K562 (cell line): ENCODE results near the gene PHACTR3. TPM values are rescaled to one million over a fixed set of nuclear protein-coding genes. Genes with fewer than 3 reads are reported as not detected.

ENCODE experiments used
- ATAC-seq: fragments of 200-7000 bp; cut with Tn5 transposase; 3 replicates; pipeline ENCODE4 v1.9.1; 2020; ENCODE audit warnings: moderate library complexity
- BruUV-seq: library from RNA; stranded (reverse); fragments of 400-500 nt; replicated peaks from 2 replicates; lab custom pipeline; 2021; lab: Mats Ljungman, UMichigan
- CTCF ChIA-PET: fragments of 300-600 bp; formaldehyde crosslinking; extraction: SDS; loops from one replicate; lab custom pipeline; 2021; ENCODE audit warnings: low intra/inter-chr PET ratio; lab: Yijun Ruan, JAX
- POLR2A ChIA-PET: fragments of 300-600, 350-650 bp; sonication (Branson Sonifier 250); formaldehyde crosslinking; extraction: SDS; loops from one replicate; lab custom pipeline; 2021; ENCODE audit warnings: antibody characterized with exemption, inconsistent platforms; lab: Yijun Ruan, JAX
- DNase-seq, 4 experiments: peaks; one replicate each; pipeline versions ENCODE4 v3.0.0 to v3.0.0-alpha.2; 2011 to 2018; ENCODE audit warnings: low spot score in 3 of 4, mixed read lengths in 3 of 4; ENCODE audit errors: extremely low read depth in 1 of 4
- FAIRE-seq: peaks from 2 replicates; lab custom pipeline; 2011; peaks lifted over from hg19 to GRCh38; lab: Jason Lieb, UNC
- H2AFZ ChIP-seq: 2 replicates; pipeline ENCODE4 v1.6.0; 2011; ENCODE audit warnings: low read depth, low read length, control low read depth, inconsistent platforms
- H3K27ac ChIP-seq: fragments of 200-600 bp; 3 replicates; pipeline ENCODE4 v1.8.0; 2011; ENCODE audit warnings: low read depth, mild to moderate bottlenecking, control low read depth, inconsistent platforms, low read length, moderate library complexity, mixed read lengths; ENCODE audit errors: extremely low read depth
- H3K27me3 ChIP-seq, 2 experiments: fragments of 300-600 bp in 1 of 2; 2 replicates in 1 of 2; 3 replicates in 1 of 2; pipeline versions ENCODE4 v1.6.0 to v1.8.0; 2011; ENCODE audit warnings: inconsistent platforms in 2 of 2, low read length in 2 of 2, mild to moderate bottlenecking in 1 of 2, mixed read lengths in 1 of 2, moderate library complexity in 1 of 2; ENCODE audit not compliant: control insufficient read depth in 2 of 2, insufficient read depth in 2 of 2
- H3K36me3 ChIP-seq: fragments of 300-600 bp; 3 replicates; pipeline ENCODE4 v1.8.0; 2011; ENCODE audit warnings: mild to moderate bottlenecking, low read length, inconsistent platforms; ENCODE audit not compliant: control insufficient read depth, insufficient read depth
- H3K4me1 ChIP-seq, 2 experiments: fragments of 200-600 bp in 1 of 2; replicated peaks in 1 of 2; 2 replicates in 1 of 2; 3 replicates in 1 of 2; pipeline versions ENCODE4 v1.5.1 to v1.8.0; 2011; ENCODE audit warnings: inconsistent platforms in 2 of 2, low read length in 2 of 2, mild to moderate bottlenecking in 1 of 2, mixed read lengths in 1 of 2, moderate library complexity in 1 of 2; ENCODE audit not compliant: control insufficient read depth in 2 of 2, insufficient read depth in 2 of 2
- H3K4me2 ChIP-seq: 2 replicates; pipeline ENCODE4 v1.6.1; 2011; ENCODE audit warnings: low read length, control low read depth, inconsistent platforms, mixed read lengths; ENCODE audit not compliant: insufficient read depth
- H3K4me3 ChIP-seq: fragments of 200-600 bp; sonication (generic), shearing (Covaris generic); 2 replicates; pipeline ENCODE4 v1.5.1; 2016; ENCODE audit warnings: control low read depth, inconsistent platforms
- H3K79me2 ChIP-seq: fragments of 200-600 bp; 3 replicates; pipeline ENCODE4 v1.8.0; 2011; ENCODE audit warnings: low read length, inconsistent platforms; ENCODE audit not compliant: control insufficient read depth, insufficient read depth
- H3K9ac ChIP-seq, 2 experiments: 2 replicates each; pipeline versions ENCODE4 v1.6.0 to v1.6.1; 2011; ENCODE audit warnings: low read depth in 2 of 2, low read length in 2 of 2, control low read depth in 1 of 2, inconsistent platforms in 1 of 2, mild to moderate bottlenecking in 1 of 2, mixed read lengths in 1 of 2; ENCODE audit not compliant: insufficient read depth in 1 of 2
- H3K9me1 ChIP-seq: one replicate; pipeline ENCODE4 v1.6.0; 2011; ENCODE audit warnings: inconsistent platforms, mild to moderate bottlenecking, low read length, moderate library complexity; ENCODE audit not compliant: control insufficient read depth, insufficient read depth
- H3K9me3 ChIP-seq: replicated peaks from 2 replicates; pipeline ENCODE4 v1.5.1; 2011; ENCODE audit warnings: low read depth, low read length, inconsistent platforms; ENCODE audit not compliant: control insufficient read depth, insufficient read depth
- H4K20me1 ChIP-seq: replicated peaks from 2 replicates; pipeline ENCODE4 v1.6.1; 2011; ENCODE audit warnings: low read length, inconsistent platforms, mixed read lengths; ENCODE audit not compliant: control insufficient read depth, insufficient read depth
- MITF ChIP-seq: IDR thresholded peaks from 2 replicates; pipeline ENCODE4 v1.6.1; 2014; ENCODE audit warnings: antibody characterized with exemption
- ZNF24 ChIP-seq: fragments of 450-650 bp; IDR thresholded peaks from 2 replicates; pipeline ENCODE4 v1.6.1; 2016
- ZNF347 ChIP-seq: fragments of 450-650 bp; formaldehyde crosslinking; IDR thresholded peaks from 2 replicates; pipeline ENCODE4 v1.4.0; 2020; ENCODE audit warnings: low read depth, mild to moderate bottlenecking, moderate library complexity
- WGBS: fragments of 100-300 bp; shearing (Covaris generic); methylation state at CpG from one replicate; pipeline ENCODE4 v1.1.6; 2016; ENCODE audit warnings: low coverage, mixed read lengths; ENCODE audit not compliant: insufficient coverage; ENCODE audit errors: missing lambda C conversion rate; 5-methylcytosine and 5-hydroxymethylcytosine counted together
- in situ Hi-C: fragments of 300-500 bp; cut with MboI; formaldehyde crosslinking; loops from 4 replicates; pipeline ENCODE4 v1.15.0; 2018; ENCODE audit warnings: inconsistent platforms, mixed read lengths
- intact Hi-C: fragments of 100-400 bp; cut with micrococcal nuclease; formaldehyde crosslinking; loops from 2 replicates; pipeline ENCODE4 v1.14.2; 2022
- polyA plus RNA-seq, 8 experiments: library from polyadenylated mRNA; depleted of rRNA in 4 of 8; stranded (reverse) in 5 of 8; unstranded in 3 of 8; fragments of >200 nt; fragmentation: Nextera tagmentation in 2 of 8; fragmentation: Illumina TruSeq in 1 of 8; extraction: Ambion mirVana in 2 of 8; extraction: Trizol in 1 of 8; gene quantifications; 2 replicates each; pipeline versions ENCODE4 v1.2.1 to v1.2.3, GENCODE V29; 2011 to 2014; ENCODE audit warnings: inconsistent platforms in 1 of 8, missing spikeins in 1 of 8
- total RNA-seq, 7 experiments: library from RNA; depleted of rRNA in 6 of 7; stranded (reverse); fragments of >200 nt in 6 of 7; fragmentation: Illumina TruSeq in 2 of 7; extraction: Trizol in 2 of 7; gene quantifications; 2 replicates each; pipeline versions ENCODE4 v1.2.1 to v1.2.3, GENCODE V29; 2011 to 2021; ENCODE audit warnings: low replicate concordance in 1 of 7

The PHACTR3 gene
- total and polyA plus RNA-seq, 9 of the 15 experiments (the other 6 are each of a cell fraction or from before 2014, with no cell fraction given): not detected

GRCh38 chr20:59824711-59825562, 220.6 kb downstream of the PHACTR3 start:
- no peak for DNase-seq
- CTCF ChIA-PET: no interaction called here

DNA sequence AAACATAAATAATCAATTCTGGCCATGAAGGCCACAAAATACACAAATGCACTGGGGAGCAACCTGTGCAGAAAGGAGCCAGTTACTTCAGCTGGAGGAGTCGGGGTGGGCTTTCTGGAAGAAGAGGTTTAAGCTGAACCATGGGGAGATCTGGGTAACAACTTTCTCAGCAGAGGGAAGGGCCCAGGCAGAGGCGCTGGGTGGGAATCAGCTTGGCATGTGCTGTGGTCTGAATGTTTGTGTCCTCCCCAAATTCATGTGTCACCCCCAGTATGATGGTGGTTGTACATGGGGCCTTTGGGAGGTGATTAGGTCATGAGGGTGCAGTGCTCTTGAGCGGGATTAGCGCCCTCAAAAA, 221.2 kb downstream of the PHACTR3 start:
- ChIA-PET POLR2A (no interaction called here), CTCF (no interaction called here)
- H3K4me3 ChIP-seq: no peak overlapping the region
- in situ Hi-C loops (loop anchor here (10.0 kb wide), 1 partner anchor 1959 kb away; no protein-coding TSS in a partner anchor), intact Hi-C loops (no loop called here)
- no peak for ATAC-seq
- BruUV-seq: no TSS peak
- H3K27me3 ChIP-seq: peaks cover 0 to 10% of the 10 kb centered on the region in 2 experiments; a peak in 2 of 5 replicates
- no peak overlapping the region for H3K9ac ChIP-seq
- H3K9me1 ChIP-seq: no peaks in the 10 kb centered on the region
- DNase-seq: no peak
- no peaks in the 10 kb centered on the region for H3K9me3 ChIP-seq
- H3K79me2 ChIP-seq: no peaks in the 10 kb centered on the region
- H2AFZ ChIP-seq: no peak overlapping the region
- no peaks in the 10 kb centered on the region for H3K36me3 ChIP-seq
- no peaks in the 10 kb centered on the region for H3K4me1 ChIP-seq
- H3K4me2 ChIP-seq: no peak overlapping the region
- WGBS: 0% methylated on average over 4 of the region's 4 CpGs
- H4K20me1 ChIP-seq: no peaks in the 10 kb centered on the region; the same call in 1 of the 2 replicates
- FAIRE-seq: no peak
- no peak overlapping the region for H3K27ac ChIP-seq
- TF ChIP-seq MITF: no peak

More at GRCh38 chr20:59824711-59825562, 220.6 kb downstream of the PHACTR3 start:
- peaks cover 0 to 16% of the 10 kb centered on the region in 2 experiments; a peak in 2 of 5 replicates for H3K27me3 ChIP-seq
- H3K4me1 ChIP-seq: no peaks in the 10 kb centered on the region
- in situ Hi-C loops: loop anchor here (10.0 kb wide), 1 partner anchor 1960 kb away; no protein-coding TSS in a partner anchor
- H4K20me1 ChIP-seq: no peaks in the 10 kb centered on the region; the same call in 1 of the 2 replicates
- 0% methylated on average over 7 of the region's 8 CpGs for WGBS
- ATAC-seq: no peak
- no TSS peak for BruUV-seq
- no peaks in the 10 kb centered on the region for H3K36me3 ChIP-seq
- H3K9me1 ChIP-seq: no peaks in the 10 kb centered on the region
- H3K27ac ChIP-seq: no peak overlapping the region
- no peaks in the 10 kb centered on the region for H3K79me2 ChIP-seq
- no peak for FAIRE-seq
- H2AFZ ChIP-seq: no peak overlapping the region
- H3K4me3 ChIP-seq: no peak overlapping the region
- intact Hi-C loops: no loop called here
- no peaks in the 10 kb centered on the region for H3K9me3 ChIP-seq
- H3K4me2 ChIP-seq: no peak overlapping the region
- H3K9ac ChIP-seq: no peak overlapping the region
- POLR2A ChIA-PET: no interaction called here
- TF ChIP-seq ZNF347 (CRISPR knock-in tag): no peak
- TF ChIP-seq ZNF24: peak; percentile 92
